Activated CD4-positive, alpha-beta T cell treated with anti-CD3 and anti-CD28 coated beads, Interleukin-2, amount 50 U/mL, for 24 hours (primary cell): ENCODE measurements around the gene FABP2.
"Not testable (repeated sequence)": the region's sequence is repeated elsewhere in the genome, so short reads cannot be mapped to it uniquely, and the experiment has no call there.

Source experiments
- DNase-seq, 2 donors: peaks; one replicate each; pipeline ENCODE4 v3.0.0-alpha.2; 2020; ENCODE audit warnings: low read depth in 1 of 2, low spot score in 1 of 2

The FABP2 gene

DNA sequence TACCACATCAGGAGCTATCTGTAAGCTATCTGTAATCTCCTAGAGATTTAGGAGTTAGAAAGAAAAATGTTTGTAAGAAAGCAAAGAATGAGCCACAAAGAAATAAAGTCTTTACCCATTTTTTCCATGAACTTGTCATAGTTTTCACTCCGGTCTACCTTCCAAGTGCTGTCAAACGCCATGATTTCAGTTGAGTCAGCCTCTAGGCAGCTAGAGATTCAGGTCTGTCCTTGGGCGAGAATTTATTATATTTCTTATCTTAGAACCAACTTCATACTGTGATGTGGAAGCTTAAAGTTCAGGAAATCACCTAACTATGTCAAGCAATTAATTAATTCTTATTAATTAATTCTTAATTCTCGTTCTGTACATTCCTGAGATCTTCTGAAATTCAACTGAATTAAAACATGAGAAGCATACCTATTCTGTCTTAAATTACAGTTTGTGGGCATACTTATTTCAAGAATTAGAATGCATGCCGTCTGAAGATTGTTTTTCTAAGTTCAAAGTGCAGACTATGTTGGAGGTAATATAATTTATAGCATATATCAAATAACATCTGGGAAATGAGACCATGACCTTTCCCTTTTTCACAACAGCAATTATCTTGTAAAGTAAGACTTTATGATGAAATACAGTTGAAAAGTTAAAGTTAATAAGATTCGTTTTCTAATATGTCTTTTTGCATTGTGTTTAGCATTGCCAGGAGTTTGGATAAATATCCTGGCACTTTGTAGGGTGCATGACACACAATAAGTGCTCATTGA is at the start of gene FABP2:
Gene FABP2, minus strand, starts transcription at position 218 of the 767 bp plus-strand sequence. Its CDS starts 36 bp downstream, at position 182.
- DNase-seq = no peak

DNA sequence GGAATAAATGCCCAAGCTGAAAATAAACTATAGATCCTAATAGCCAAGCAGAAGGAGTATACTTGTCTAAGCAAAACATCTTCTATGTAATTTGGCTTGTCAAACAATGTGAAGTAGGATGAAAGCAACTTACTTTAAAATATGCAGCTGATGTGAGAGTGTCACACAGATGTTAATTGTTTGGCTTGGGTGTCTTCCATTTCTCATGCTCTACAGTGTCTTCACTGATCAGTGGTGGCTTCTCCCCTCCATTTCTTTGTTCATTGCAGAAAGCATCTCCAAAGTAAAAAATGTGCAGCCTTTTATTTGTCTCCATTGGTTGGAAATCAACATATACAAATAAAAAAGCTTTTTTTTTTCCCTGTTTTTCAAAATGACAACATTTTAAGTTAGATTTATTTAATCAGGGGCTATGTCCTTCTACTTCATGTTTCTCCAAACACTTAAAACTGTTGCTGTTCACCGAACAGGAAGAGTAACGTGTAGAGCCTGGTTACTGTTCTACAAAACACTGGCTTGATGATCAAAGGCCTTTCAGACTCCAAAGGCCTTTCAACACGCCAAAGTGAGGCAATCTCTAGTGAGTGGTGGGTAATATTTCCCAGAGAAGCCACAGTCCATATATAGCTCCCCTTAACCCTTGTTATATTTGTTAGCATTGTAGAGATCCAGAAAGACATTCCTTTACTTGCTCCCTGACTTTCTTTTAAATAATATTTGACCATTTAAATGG is 49.2 kb upstream of the FABP2 start:
- not testable (repeated sequence) for DNase-seq

DNA sequence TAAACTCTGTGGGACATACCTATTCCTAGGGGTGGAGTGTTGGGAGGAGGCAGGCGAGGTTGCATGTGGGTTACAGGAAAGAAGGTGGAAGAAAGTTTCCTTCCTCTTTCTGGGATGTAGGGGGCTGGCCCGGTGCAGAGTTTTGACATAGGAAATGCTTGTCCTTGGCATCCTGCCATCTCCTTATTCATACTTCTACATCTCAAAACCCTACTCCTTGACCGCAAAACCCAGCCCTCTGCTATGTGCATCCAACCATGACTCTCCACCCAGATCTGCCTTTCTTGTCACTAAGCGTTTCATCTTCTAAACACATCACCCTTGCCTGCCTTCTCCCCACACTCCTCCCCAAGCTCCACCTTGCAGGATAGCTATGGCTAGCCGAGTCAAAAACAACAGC is 48.5 kb upstream of the FABP2 start:
- peak; percentile 0 to 54 for DNase-seq

DNA sequence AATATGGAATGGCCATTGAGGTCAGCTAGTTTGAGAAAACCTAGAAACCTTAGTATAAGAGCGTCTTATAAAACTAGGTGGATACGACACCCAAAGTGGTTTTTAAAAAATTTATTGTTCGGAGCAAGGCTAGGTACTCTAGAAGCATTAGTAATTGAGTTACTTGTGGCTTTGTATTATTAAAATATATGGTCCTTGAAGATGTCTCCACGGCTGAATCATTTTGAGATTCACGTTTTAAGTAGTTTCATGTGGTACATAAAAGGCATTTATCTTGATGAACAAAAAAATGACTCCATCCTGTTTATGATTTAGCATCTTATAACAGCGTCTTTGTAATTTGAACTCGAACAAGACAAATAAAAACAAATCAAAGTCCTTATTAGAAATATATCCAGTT is 44.9 kb upstream of the FABP2 start:
- not testable (repeated sequence) for DNase-seq

DNA sequence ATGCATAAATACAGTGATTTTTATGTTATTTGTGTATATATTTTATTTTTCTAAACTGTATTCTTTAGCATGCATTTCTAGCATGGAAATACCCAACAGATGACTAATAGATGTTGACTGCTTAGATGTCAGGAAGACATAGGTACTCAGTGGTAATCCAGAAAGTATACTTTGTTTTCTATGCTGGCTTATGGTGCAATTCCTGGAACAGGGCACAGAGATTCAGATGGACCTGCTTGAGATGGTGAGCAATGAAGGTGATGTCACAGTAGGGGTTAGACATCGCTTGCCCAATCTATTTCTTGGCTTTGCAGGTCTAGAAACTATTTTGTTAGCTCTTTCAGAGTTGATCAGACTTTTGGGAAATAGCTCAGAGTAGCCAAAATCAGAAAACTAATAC is 42.3 kb upstream of the FABP2 start:
- not testable (repeated sequence) for DNase-seq

DNA sequence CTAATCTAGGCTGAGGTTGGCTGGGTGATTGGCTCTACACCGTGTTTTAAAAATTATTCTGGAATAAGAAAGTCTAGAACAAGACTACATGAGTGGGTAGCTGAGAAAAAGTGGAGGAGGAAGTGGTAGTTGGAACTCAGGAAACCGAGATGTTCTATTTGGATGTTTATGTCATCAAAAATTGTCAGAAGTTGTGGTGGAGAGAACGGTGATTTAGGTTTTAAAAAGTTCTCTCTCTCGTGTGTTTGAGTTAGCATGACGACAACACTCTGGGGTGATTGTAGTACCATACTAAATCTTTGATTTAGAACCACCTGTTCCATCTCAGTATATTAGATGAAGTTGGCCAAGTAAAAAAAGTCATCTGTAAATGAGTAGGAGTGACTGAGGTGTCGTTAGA is 41.4 kb upstream of the FABP2 start:
- not testable (repeated sequence) for DNase-seq

DNA sequence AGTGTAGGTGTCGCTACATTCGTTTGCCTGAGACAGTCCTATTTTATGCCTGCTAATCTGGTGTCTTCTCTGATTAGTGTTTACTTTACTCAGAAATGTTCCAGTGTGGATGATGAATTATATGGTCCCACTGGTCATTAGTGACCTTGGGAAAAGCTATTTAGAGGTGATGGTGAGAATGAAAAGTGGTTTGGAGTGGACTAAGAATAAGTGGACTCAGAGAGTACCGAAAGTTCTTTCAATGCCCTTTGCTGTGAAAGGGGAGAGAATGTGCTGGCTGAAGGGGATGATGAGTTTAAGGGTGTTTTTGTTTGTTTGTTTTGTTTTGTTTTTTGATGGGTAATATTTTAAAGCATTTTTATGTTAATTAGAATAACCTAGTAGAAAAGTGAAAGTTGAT is 40.5 kb upstream of the FABP2 start:
- DNase-seq = not testable (repeated sequence)

DNA sequence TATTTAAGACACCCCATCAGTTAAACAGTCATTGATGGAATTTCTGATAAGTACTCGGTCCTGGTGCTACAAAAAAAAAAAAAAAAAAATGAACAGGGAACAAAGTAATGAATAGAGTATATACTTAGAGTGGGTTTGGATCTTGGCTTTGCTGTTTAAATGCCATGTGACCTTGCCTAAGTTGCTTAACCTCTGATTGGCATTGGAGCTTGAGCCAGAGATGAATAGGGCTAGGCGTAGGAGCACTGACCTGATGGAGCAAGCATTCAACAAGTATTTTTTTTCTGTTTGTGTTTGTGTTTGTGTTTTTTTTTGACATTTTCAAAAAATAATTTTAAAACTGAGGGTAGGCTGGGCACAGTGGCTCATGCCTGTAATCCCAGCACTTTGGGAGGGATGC is 37.9 kb upstream of the FABP2 start:
- not testable (repeated sequence) for DNase-seq

DNA sequence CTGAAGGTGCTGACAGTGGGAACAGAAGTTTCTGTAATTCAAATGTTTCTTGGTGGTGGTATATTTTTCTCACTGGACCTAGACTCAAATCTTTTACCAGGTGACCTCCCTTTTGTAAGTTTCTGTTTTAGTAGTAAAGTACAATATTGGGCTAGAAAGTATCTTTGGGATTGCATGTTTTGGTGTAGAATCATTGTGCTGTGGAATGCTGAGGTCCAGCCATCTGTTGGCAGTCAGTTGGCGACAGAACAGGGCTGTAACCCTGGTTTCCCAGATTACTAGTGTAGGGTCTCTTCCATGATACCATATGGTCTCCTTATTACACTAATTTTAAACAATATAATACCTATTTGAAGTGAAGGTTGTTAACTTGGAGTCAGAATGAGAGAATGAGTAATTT is 34.9 kb upstream of the FABP2 start:
- DNase-seq = not testable (repeated sequence)

DNA sequence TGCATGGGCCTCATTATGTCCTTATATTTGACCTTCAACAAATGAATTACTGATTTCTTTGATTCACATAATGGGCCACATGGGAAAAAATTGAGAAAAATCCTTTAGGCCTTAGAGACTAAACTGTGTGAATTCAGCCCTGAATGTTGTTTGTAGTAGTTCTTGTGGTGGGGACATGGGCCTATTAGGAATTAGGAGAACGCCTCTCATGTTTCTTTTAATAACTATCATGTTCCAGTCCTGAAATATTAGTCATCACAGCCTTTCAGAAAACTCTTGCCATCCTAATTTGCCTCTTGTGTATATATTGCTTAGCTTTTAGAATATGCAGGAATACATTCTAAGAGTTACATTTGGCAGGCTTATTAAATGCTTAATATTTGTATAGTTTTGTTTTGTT is 34.1 kb upstream of the FABP2 start:
- DNase-seq = not testable (repeated sequence)

DNA sequence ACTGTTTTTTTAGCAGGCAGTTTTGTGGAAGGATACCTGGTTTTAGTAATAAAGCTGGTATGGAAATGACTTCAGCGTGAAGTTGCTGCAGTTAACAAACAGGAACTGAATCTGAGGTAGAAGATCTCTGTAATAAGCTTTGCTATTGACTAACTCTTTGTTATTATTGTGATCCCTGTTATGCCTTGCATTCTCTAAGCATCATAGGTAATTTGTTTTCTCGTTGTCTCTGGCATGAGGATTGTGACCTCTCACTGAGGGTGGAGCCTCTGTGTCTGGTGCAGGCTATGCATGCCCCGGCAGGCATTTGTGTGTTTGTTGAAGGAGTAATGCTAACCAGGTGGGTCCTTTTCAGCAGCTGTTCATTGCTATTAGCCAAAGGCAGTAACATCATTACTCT is 31.4 kb upstream of the FABP2 start:
- DNase-seq = not testable (repeated sequence)

DNA sequence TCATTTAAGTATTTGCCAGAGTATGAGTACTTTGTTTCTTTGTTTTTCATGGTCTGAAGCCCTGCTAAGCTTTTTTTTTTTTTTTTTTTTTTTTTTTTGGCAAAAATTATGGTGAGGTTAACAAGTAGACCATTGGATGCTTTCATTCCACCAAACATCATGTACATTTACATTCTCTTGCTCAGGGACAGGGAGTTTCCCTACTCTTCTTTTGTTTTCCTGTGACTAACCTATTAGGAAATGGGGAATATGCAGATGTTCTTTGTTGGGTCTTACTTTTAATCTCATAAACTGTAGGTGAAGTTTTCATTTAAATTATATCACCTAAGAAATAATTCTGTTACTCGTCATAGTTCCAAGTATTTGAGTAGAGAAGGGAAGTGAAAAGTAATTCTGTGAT is 26.2 kb upstream of the FABP2 start:
- DNase-seq = not testable (repeated sequence)

DNA sequence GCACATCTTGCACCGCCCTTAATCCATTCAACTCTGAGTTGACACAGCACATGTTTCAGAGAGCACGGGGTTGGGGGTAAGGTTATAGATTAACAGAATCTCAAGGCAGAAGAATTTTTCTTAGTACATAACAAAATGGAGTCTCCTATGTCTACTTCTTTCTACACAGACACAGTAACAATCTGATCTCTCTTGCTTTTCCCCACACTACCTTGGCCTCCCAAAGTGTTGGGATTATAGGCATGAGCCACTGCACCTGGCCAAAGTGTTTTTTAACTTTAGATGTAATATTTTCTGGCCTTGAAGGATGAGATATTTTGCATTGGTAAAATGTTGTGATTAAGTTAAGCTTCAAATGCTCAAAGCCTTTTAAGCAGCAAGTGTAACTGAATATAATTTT is 21.4 kb upstream of the FABP2 start:
- not testable (repeated sequence) for DNase-seq

DNA sequence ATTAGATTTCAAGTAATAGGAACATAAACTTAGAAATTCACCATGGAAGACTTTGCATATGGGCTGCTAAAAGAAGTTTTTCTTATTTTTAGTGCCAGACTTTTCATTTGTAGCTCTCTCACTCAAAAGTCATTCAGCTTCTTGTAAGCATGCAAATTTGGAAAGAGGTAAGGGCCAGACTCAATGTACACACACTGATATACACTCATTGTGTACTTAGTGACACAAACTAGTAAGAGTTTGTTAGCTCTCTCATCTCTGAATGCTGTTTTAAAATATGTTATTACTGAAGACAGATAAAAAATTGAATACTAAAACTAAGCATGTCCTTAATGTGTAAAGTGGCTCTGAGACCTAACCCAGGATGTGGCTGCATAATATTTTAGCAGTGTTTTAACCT is 18.0 kb upstream of the FABP2 start:
- DNase-seq = not testable (repeated sequence)

DNA sequence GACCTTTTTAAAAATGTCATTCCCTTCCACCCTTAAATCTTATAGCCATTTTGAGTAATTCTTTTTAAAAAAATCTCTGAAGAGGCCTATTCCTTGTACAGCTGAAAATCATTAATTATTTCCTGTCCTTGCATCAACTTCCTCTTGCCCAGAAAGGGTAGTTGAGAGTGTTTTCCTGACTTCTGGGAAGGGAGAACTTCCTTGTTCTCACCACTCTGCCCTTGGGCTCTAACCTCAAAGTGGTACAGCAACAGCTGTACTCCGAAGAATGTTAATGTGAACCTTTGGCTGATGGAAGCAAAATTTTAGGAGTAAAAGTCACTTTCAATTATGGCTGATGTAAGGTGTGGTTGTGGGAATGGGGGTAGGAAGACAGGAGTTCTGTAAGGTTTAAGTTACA is 15.1 kb upstream of the FABP2 start:
- DNase-seq = no peak

DNA sequence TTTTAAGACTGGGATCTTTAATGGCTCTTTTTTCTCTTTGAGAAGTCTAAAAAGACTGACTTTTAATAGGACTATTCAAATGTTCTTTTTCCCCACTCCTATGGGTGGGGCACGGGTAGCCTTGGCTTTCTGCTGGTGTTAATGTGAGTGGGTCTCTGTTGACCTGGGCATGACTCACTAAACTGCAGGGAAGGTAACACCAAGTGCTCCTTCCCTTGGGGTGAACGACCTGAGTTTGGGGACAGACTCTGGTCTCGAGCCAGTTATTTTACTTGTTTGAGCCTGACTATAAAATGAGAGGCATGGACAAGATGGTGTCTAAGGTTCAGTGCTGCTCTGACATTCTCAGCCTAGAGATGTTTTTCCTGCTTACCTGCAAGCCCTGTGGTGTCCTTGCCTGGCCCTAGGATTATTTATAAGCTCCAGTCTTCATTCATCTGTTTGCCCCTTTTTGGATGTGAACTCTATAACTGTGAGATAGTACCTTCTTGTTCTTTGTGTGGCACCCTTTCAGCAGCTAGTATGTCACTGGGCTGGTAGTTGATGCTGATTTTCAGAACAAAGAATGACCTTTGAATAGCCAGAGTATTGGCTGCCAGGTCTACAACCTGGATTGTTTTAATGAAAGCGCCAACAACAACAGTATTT is 14.5 kb upstream of the FABP2 start:
- DNase-seq = not testable (repeated sequence)

DNA sequence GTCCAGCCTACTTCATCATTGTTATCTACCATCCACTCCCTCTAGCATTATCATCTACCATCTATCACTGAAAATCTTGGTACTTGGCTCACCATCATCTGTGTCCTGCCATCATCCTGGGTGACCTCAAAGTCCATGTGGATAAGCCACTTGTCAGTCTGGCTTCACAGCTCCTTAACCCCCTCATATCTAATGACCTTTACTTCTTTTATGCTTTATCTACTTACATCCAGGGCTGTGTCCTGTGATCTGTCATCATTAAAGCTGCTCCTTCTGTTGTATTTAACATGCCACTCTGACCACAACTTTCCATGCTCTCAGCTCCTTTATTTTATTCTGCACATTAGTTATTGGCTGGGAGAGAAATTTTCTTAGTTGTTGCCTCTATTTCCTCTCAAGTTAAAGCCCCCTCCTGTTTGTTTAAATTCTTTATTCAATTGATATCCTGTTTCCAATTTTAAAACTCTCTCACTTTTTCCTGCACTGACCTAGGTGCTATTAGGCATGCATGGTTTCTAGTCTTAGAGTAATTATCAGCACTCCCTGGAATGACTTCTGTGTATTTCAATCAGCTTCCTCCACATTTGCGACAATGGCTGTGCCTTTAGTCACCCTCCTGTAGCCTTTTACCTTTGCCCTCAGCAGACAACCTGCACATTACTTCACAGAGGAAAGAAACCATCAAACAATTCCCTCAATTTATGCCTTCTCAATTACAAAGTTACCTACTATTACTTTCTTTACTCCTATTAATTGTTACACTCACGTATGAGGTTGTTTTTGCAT is 8.1 kb upstream of the FABP2 start:
- no peak for DNase-seq

DNA sequence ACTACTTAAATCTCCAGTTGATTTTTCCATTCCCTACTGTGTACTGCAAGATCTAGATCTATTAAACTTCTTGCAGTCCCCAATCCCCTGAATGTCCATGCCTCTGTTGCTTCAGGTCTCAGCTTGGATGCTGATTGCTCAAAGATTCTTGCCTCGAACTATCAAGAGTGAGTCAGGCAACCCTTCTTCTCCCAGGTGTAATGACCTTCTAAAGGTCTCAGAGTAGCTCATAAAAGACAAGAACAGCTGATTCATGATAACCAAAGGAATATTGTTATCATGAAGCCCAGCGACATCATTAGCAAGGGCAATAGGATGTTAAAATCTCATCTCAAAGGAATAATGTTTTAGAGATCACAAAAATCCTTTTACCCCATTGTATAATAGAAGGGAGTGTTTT is 6.8 kb upstream of the FABP2 start:
- no peak for DNase-seq

DNA sequence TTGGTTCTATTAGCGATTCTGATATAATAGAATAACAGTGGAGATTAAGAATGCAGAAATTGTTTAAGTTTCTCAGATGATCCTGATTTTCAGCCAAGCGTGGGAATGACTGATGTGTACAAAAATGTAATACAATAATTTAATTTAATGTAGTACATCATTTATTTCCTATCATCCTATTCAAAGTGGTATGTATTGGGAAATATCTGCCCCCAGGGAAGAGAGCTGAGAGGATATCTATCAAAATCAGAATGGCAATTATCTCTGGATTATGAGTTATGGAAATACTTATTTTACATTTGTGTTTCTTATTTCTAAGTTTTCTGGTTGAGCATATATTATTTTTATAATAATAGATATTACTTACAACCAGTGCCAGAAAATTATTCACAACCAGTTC is 3.9 kb downstream of the FABP2 start:
- no peak for DNase-seq

DNA sequence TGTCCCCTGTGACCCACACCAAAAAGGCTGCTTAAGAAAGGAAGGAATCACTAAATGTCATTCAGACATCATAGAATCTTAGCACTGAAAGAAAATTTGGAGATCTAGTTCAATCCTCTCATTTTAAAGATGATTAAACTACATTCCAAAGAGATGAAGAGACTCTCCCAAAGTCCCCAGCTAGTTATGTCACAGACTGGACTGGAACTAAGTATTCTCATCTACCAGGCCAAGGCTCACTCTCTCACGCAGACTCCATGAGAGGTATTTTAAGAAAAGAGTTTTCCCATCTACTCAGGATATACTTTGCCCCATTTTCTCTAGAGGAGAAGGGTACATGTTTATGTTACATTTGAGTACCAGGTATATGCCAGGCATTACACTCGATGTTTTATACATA is 6.9 kb downstream of the FABP2 start:
- DNase-seq = no peak

DNA sequence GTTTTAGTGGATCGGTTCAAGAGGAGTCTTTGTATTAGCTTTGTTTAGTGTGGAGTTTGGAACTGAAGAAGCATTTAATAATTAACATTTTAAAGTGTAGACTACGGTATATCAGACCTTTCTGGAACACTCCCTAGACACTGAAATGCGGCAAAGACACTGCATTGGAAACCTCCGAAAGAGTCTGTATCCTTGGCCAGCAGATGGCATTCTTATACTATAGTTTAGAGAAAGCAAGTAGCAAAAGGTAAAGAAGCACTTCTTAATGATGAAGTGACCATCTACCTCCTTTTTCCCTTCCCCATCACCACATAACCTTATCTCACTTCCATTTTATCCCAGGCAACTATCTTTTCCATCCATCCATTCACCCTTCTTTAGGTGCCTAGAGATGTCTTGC is 7.6 kb downstream of the FABP2 start:
- DNase-seq = no peak
